NT2/D1 (cell line): ENCODE data around the gene EAF2.

Experiments
- DNase-seq: peaks from one replicate; pipeline ENCODE4 v3.0.0-alpha.2; 2011; ENCODE audit warnings: low read depth, low spot score
- H3K27me3 ChIP-seq: 2 replicates; pipeline ENCODE4 v1.6.0; 2011; ENCODE audit warnings: mild to moderate bottlenecking; ENCODE audit not compliant: insufficient read length, insufficient read depth
- H3K36me3 ChIP-seq: 2 replicates; pipeline ENCODE4 v1.6.1; 2011; ENCODE audit warnings: mild to moderate bottlenecking, low read length, mixed read lengths; ENCODE audit not compliant: insufficient read depth, insufficient read length
- H3K4me1 ChIP-seq: 2 replicates; pipeline ENCODE4 v1.5.1; 2011; ENCODE audit not compliant: insufficient read depth, insufficient read length
- H3K4me3 ChIP-seq: 2 replicates; pipeline ENCODE4 v1.5.1; 2011; ENCODE audit warnings: low read depth; ENCODE audit not compliant: insufficient read length
- H3K9ac ChIP-seq: 2 replicates; pipeline ENCODE4 v1.6.0; 2011; ENCODE audit warnings: low read depth; ENCODE audit not compliant: insufficient read length
- H3K9me3 ChIP-seq: 2 replicates; pipeline ENCODE4 v1.5.1; 2011; ENCODE audit warnings: mild to moderate bottlenecking, low read length; ENCODE audit not compliant: insufficient read depth
- SUZ12 ChIP-seq: IDR thresholded peaks from 2 replicates; pipeline ENCODE4 v1.6.1; 2011; ENCODE audit not compliant: insufficient read length, insufficient read depth; ENCODE audit errors: extremely low read depth
- YY1 ChIP-seq: IDR thresholded peaks from 2 replicates; pipeline ENCODE4 v1.6.1; 2011; ENCODE audit not compliant: insufficient read length, insufficient read depth
- ZNF274 ChIP-seq: IDR thresholded peaks from 2 replicates; pipeline ENCODE4 v1.6.1; 2011; ENCODE audit warnings: mild to moderate bottlenecking, low read depth, low read length

Gene EAF2

GRCh38 chr3:121894301-121894990, 59.4 kb downstream of the EAF2 start, which contains the start of gene SLC15A2:
Gene SLC15A2, plus strand, starts transcription at chr3:121894401. Its CDS starts 76 bp downstream, at chr3:121894477.
- H3K9ac ChIP-seq = peak within 1 kb of the TSS; percentile 23
- H3K4me1 ChIP-seq = no peaks in the 10 kb centered on the region
- TF ChIP-seq YY1 (no peak), SUZ12 (no peak), ZNF274 (no peak)
- no peak within 1 kb of the TSS for H3K4me3 ChIP-seq
- no peaks in the 10 kb centered on the region for H3K27me3 ChIP-seq
- peak; percentile 39 for DNase-seq
- H3K9me3 ChIP-seq = no peaks in the 10 kb centered on the region
- H3K36me3 ChIP-seq = no peaks in the 10 kb centered on the region

DNA sequence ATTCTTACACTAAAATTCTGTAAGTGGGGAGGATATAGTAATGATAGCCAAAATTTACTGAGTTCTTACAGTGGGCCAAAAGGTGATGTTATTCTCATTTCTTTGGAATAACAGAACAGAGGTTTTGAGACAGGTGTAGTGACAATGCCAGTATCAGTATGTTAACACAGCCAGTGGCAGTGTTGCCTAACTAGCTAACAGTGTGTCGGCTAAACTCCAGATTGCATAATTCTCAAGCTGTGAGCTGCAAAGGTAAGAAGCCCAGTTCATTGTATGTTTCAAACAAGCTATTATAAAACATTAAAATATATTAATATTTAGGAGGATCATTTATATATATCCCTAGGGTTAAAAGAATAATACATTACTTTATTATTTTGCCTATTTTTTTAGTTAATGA, 60.1 kb downstream of the EAF2 start:
- H3K9me3 ChIP-seq = no peaks in the 10 kb centered on the region
- DNase-seq = no peak
- no peak for TF ChIP-seq YY1
- no peak for TF ChIP-seq ZNF274
- TF ChIP-seq SUZ12 = no peak
- no peaks in the 10 kb centered on the region for H3K27me3 ChIP-seq
- H3K4me1 ChIP-seq = no peaks in the 10 kb centered on the region
- H3K9ac ChIP-seq = no peak overlapping the region
- no peak overlapping the region for H3K4me3 ChIP-seq
- H3K36me3 ChIP-seq = no peaks in the 10 kb centered on the region

DNA sequence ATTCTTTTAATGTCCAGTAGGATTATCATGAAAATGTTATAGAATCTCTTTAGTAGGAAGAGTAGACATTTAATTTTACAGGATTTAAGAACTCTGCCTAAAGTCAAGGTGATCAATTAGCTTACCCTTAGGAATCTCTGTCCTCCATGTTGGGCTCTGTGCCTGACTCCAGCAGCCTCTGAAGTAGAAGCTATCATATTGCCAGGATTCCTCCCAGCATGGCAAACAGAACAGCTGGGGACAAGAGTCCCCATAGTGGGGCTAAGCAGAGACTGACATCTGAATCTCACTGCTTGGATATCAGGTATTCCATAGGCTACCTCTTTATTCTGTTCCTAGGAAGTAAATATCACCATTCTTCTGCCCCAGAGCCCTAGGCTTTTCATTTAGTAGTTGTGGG, 60.7 kb downstream of the EAF2 start:
- no peak for TF ChIP-seq ZNF274
- no peak for TF ChIP-seq SUZ12
- TF ChIP-seq YY1 = no peak
- no peaks in the 10 kb centered on the region for H3K4me1 ChIP-seq
- H3K4me3 ChIP-seq = no peak overlapping the region
- H3K9ac ChIP-seq = no peak overlapping the region
- no peaks in the 10 kb centered on the region for H3K36me3 ChIP-seq
- H3K27me3 ChIP-seq = no peaks in the 10 kb centered on the region
- H3K9me3 ChIP-seq = no peaks in the 10 kb centered on the region
- DNase-seq = no peak

DNA sequence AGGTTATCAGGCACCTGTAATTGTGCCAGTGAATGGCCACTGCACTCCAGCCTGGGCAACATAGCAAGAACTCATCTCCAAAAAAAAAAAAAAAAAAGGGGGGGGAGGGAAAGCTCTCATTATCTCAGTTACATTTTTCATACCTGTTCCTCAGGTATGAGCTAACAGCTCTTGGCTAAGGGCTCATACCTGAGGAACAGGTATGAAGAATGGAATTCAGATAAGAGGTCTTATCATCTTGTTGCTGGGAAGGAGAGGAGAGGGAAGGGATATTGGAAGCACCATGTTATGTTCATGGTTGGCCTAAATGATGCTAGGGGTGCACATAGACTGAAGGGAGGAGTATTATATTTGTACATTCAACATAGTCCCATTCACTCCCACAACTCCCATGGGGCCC, 61.8 kb downstream of the EAF2 start:
- no peak for DNase-seq
- Histone ChIP-seq H3K9me3 (no peaks in the 10 kb centered on the region), H3K36me3 (no peaks in the 10 kb centered on the region), H3K27me3 (no peaks in the 10 kb centered on the region), H3K4me1 (no peaks in the 10 kb centered on the region), H3K4me3 (no peak overlapping the region), H3K9ac (no peak overlapping the region)
- TF ChIP-seq YY1 (no peak), SUZ12 (no peak)

- Histone ChIP-seq H3K9ac (no peak overlapping the region), H3K4me3 (no peak overlapping the region), H3K27me3 (no peaks in the 10 kb centered on the region), H3K36me3 (no peaks in the 10 kb centered on the region), H3K4me1 (no peaks in the 10 kb centered on the region), H3K9me3 (no peaks in the 10 kb centered on the region; the same call in 1 of the 2 replicates)
- no peak for DNase-seq
- TF ChIP-seq SUZ12 (no peak), YY1 (no peak), ZNF274 (no peak)
These were observed 62.3 kb downstream of the EAF2 start for GRCh38 chr3:121897296-121897695.

DNA sequence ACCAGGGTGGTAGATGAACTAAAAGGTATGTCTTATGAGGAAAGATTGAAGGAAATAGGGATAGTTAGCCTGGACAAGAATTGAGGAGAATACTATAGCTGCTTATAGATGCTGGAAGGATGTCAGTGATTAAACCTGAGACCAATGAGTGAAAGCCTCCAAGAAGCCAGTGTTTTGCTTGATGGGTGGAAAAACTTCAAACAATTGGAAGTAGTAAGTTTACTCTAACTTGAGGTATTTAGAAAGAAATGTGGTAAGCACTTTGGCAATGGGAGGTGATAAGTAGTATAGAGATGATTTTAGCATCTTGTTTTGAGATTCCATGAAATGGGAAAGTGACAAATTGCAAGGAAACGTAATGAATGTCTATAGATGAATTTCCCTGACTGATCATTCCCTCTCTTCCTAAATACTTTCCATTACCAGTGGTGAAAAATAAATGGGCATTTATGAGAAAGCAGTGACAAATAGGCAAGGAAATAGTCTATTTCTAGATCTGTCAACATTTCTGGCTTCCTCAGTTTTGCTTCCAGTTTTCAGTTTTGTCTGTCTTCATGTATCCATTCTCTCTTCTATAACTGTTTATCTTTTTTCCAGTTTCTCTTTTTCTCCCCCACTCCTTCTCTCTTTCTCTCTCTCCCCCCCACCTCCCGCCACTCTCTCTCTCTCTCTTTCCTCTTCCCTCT, 78.4 kb downstream of the EAF2 start:
- H3K36me3 ChIP-seq = no peaks in the 10 kb centered on the region
- H3K27me3 ChIP-seq = no peaks in the 10 kb centered on the region
- H3K4me3 ChIP-seq = no peak overlapping the region
- no peak for DNase-seq
- peaks cover 4% of the 10 kb centered on the region; the same call in 1 of the 2 replicates for H3K9me3 ChIP-seq
- TF ChIP-seq ZNF274 = no peak
- no peak for TF ChIP-seq YY1
- no peak for TF ChIP-seq SUZ12
- peaks cover 2% of the 10 kb centered on the region for H3K4me1 ChIP-seq
- no peak overlapping the region for H3K9ac ChIP-seq

GRCh38 chr3:121914081-121914998, 79.3 kb downstream of the EAF2 start:
- Histone ChIP-seq H3K4me3 (no peak overlapping the region), H3K27me3 (no peaks in the 10 kb centered on the region), H3K9ac (no peak overlapping the region), H3K36me3 (no peaks in the 10 kb centered on the region), H3K4me1 (peaks cover 2% of the 10 kb centered on the region), H3K9me3 (no peaks in the 10 kb centered on the region)
- TF ChIP-seq SUZ12 (no peak), ZNF274 (no peak), YY1 (no peak)
- DNase-seq = no peak
